Osteoblast (primary cell): Measurements from ENCODE around the gene SNAI3. TPM values are rescaled to one million over a fixed set of nuclear protein-coding genes. Genes with fewer than 3 reads are reported as not detected.

Experiments used
- DNase-seq: peaks from one replicate; pipeline ENCODE4 v3.0.0; 2011; ENCODE audit warnings: low spot score, mixed read lengths; ENCODE audit not compliant: insufficient read length; ENCODE audit errors: missing footprints
- H2AFZ ChIP-seq: 2 replicates; pipeline ENCODE4 v1.6.0; 2011; ENCODE audit warnings: mild to moderate bottlenecking, low read length
- H3K27ac ChIP-seq: 2 replicates; pipeline ENCODE4 v1.5.1; 2011; ENCODE audit warnings: mild to moderate bottlenecking, low read depth, low read length, moderate library complexity
- H3K27me3 ChIP-seq: 2 replicates; pipeline ENCODE4 v1.6.0; 2012; ENCODE audit warnings: mild to moderate bottlenecking, control low read depth, inconsistent platforms, low read length, moderate library complexity; ENCODE audit not compliant: insufficient read depth
- H3K36me3 ChIP-seq: 2 replicates; pipeline ENCODE4 v1.5.1; 2011; ENCODE audit warnings: mild to moderate bottlenecking, low read length, control low read depth, moderate library complexity; ENCODE audit not compliant: insufficient read depth
- H3K4me1 ChIP-seq: 2 replicates; pipeline ENCODE4 v1.5.1; 2011; ENCODE audit warnings: mild to moderate bottlenecking, low read length, control low read depth, moderate library complexity; ENCODE audit not compliant: insufficient read depth
- H3K4me2 ChIP-seq: 2 replicates; pipeline ENCODE4 v1.6.0; 2011; ENCODE audit warnings: mild to moderate bottlenecking, low read length; ENCODE audit not compliant: insufficient read depth
- H3K4me3 ChIP-seq: fragments of 200-600 bp; sonication (generic); 3 replicates; pipeline ENCODE4 v1.5.1; 2012; ENCODE audit warnings: mild to moderate bottlenecking, low read length, inconsistent platforms; ENCODE audit not compliant: insufficient read depth
- H3K79me2 ChIP-seq: 2 replicates; pipeline ENCODE4 v1.6.0; 2012; ENCODE audit warnings: mild to moderate bottlenecking, low read length, control low read depth, inconsistent platforms; ENCODE audit not compliant: insufficient read depth
- H3K9me3 ChIP-seq: 2 replicates; pipeline ENCODE4 v1.5.1; 2011; ENCODE audit warnings: low read depth, low read length, control low read depth
- H4K20me1 ChIP-seq: 2 replicates; pipeline ENCODE4 v1.6.0; 2012; ENCODE audit warnings: mild to moderate bottlenecking, low read length, control low read depth; ENCODE audit not compliant: insufficient read depth
- total RNA-seq: library from RNA; depleted of rRNA; stranded (reverse); fragments of >200 nt; gene quantifications from 2 replicates; pipeline ENCODE4 v1.2.3, GENCODE V29; 2012
- TF ChIP-seq, protein P1 (sequence below): IDR thresholded peaks from 2 replicates; pipeline ENCODE4 v1.5.1; 2011; ENCODE audit warnings: mild to moderate bottlenecking, low read depth, low read length, moderate library complexity; ENCODE audit errors: extremely low read depth

Gene SNAI3
- total RNA-seq, 1 donor: not detected

DNA sequence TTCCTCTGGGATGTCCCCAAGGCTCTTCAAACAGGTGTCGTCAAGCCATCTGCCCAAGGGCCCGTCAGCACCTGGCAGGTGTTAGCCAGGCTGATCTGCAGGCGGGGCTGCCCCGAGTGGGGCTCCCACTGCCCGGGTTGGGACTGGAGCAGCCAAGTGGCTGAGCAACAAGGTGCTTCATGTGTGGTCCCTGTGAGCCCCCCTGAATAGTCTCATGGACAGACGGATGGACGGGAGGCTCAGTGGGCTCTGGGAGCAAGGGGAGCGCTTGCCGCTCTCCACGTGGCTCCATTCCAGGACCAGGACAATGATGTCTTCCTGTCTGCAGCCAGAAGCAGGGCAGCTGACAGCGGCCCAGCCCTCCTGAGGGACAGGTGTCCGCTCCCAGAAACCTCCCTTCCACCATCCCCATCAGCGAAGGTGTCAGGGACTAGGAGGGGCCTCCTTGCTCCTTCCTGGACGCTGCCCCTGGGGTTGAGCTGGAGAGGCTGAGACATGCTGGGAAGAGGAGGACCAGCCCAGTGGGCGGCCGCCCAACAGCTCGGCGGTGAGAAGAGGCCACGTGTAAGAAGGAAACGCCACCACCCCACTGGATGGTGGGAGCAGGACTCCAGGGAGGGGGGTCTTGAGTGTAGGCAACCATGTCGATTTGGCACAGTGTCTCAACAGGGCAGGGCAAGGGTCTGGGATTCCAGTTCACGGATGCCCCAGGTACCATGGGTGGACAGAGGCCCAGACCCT is 9.6 kb downstream of the SNAI3 start:
- Histone ChIP-seq H3K4me2 (no peak overlapping the region), H4K20me1 (peaks cover 2% of the 10 kb centered on the region), H3K9me3 (no peaks in the 10 kb centered on the region), H3K27me3 (peaks cover 31% of the 10 kb centered on the region), H3K36me3 (peaks cover 5% of the 10 kb centered on the region), H3K79me2 (no peaks in the 10 kb centered on the region), H3K4me1 (peaks cover 2% of the 10 kb centered on the region), H2AFZ (no peak overlapping the region), H3K27ac (no peak overlapping the region), H3K4me3 (no peak overlapping the region)
- DNase-seq: no peak
- TF ChIP-seq, protein P1, sequence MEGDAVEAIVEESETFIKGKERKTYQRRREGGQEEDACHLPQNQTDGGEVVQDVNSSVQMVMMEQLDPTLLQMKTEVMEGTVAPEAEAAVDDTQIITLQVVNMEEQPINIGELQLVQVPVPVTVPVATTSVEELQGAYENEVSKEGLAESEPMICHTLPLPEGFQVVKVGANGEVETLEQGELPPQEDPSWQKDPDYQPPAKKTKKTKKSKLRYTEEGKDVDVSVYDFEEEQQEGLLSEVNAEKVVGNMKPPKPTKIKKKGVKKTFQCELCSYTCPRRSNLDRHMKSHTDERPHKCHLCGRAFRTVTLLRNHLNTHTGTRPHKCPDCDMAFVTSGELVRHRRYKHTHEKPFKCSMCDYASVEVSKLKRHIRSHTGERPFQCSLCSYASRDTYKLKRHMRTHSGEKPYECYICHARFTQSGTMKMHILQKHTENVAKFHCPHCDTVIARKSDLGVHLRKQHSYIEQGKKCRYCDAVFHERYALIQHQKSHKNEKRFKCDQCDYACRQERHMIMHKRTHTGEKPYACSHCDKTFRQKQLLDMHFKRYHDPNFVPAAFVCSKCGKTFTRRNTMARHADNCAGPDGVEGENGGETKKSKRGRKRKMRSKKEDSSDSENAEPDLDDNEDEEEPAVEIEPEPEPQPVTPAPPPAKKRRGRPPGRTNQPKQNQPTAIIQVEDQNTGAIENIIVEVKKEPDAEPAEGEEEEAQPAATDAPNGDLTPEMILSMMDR: no peak

DNA sequence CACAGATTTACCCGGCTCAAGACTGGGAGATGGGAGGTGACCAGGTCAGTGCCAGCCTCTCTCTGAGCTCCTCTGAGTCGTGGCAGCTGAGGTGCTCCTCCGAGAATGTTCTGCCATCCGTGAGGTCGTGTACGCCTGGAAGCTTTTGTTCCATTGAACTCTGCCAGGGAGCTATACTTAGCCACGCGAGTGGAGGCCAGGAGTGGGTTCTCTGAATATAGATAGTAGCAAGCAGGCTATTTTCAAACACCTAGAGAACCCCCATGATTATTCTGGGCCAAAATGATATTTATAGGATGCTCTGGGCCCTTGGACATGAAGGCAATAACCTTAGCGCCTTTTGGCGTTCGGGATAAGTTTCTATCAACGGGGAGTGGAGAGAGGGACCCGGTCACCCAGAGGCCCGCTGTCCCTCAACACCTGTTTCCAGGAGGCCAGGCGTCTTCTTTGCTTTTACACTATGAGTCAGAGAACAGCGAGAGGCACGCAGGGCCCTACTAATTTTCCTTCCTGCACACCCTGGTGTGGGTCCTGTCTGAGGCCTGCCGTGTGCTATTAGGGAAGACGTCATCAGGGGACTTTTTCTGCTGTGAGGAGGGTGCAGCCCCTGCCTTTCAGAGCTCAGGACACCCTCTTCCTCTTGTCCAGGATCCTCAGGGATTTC is 12.5 kb downstream of the SNAI3 start:
- no peaks in the 10 kb centered on the region for H3K9me3 ChIP-seq
- no peak overlapping the region for H2AFZ ChIP-seq
- H3K27me3 ChIP-seq: peaks cover 16% of the 10 kb centered on the region
- no peak overlapping the region for H3K4me3 ChIP-seq
- no peaks in the 10 kb centered on the region for H4K20me1 ChIP-seq
- H3K79me2 ChIP-seq: no peaks in the 10 kb centered on the region
- peaks cover 6% of the 10 kb centered on the region for H3K4me1 ChIP-seq
- TF ChIP-seq, protein P1: no peak
- peaks cover 5% of the 10 kb centered on the region for H3K36me3 ChIP-seq
- no peak overlapping the region for H3K27ac ChIP-seq
- no peak for DNase-seq
- H3K4me2 ChIP-seq: no peak overlapping the region

DNA sequence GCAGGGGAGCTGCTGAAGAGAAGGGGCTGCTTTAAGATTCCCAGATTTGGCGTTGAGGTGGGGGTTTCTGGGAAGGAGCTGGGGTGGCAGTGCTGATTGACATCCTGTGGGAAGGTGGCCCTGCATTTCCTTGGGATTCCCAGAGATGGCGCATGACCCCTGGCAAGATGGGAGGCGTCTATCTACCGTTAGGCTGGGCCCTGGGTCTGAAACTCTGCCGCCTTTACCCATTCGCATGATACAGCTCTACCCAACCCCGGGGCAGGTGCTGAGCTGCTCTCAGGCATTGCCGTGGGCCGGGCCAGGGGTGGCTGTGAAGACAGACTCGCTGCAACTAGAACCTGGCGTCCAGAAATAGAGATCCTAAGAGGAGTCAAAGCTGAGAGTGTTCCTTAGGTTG is 13.5 kb downstream of the SNAI3 start:
- Histone ChIP-seq H2AFZ (no peak overlapping the region), H3K4me3 (no peak overlapping the region), H3K4me1 (peaks cover 6% of the 10 kb centered on the region), H4K20me1 (no peaks in the 10 kb centered on the region), H3K27me3 (peaks cover 6% of the 10 kb centered on the region), H3K4me2 (no peak overlapping the region), H3K9me3 (no peaks in the 10 kb centered on the region), H3K79me2 (no peaks in the 10 kb centered on the region), H3K27ac (no peak overlapping the region), H3K36me3 (peaks cover 5% of the 10 kb centered on the region)
- TF ChIP-seq, protein P1: peak; percentile 22
- peak; percentile 51 for DNase-seq

DNA sequence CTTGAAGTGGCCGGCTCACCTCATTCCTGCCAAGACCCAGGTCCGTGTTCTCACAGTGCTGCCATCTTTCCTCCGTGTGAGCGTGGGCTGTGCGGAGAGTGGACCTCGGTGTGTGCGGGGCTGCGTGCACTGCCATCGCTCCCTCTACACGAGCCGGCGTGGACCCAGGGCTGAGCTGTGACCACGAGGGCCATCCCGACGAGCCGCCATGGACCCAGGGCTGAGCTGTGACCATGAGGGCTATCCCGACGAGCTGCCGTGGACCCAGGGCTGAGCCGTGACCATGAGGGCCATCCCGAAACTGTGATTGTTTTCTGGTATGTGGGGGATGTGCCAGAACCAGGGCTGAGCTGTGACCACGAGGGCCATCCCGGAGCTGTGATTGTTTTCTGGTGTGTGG is 14.5 kb downstream of the SNAI3 start:
- H3K27ac ChIP-seq: no peak overlapping the region
- no peak overlapping the region for H3K4me2 ChIP-seq
- no peaks in the 10 kb centered on the region for H3K27me3 ChIP-seq
- no peak overlapping the region for H3K4me3 ChIP-seq
- no peaks in the 10 kb centered on the region for H4K20me1 ChIP-seq
- H3K9me3 ChIP-seq: no peaks in the 10 kb centered on the region
- no peak for DNase-seq
- no peaks in the 10 kb centered on the region for H3K79me2 ChIP-seq
- peaks cover 5% of the 10 kb centered on the region for H3K36me3 ChIP-seq
- H3K4me1 ChIP-seq: peaks cover 6% of the 10 kb centered on the region
- TF ChIP-seq, protein P1: no peak
- no peak overlapping the region for H2AFZ ChIP-seq
